IMR-90 (cell line): ENCODE measurements around the gene ACOX3. TPM values are rescaled to one million over a fixed set of nuclear protein-coding genes. Genes with fewer than 3 reads are reported as not detected.

Experiments used
- ATAC-seq: fragments of 200-7000 bp; cut with Tn5 transposase; 2 replicates; pipeline ENCODE4 v1.9.1; 2020; ENCODE audit warnings: low read depth, mild to moderate bottlenecking, moderate library complexity
- BruUV-seq: library from RNA; stranded (reverse); fragments of 400-500 nt; replicated peaks from 2 replicates; lab custom pipeline; 2021; lab: Mats Ljungman, UMichigan
- CTCF ChIA-PET: fragments of 300-600 bp; formaldehyde crosslinking; extraction: SDS; loops from one replicate; lab custom pipeline; 2021; ENCODE audit warnings: antibody characterized with exemption; lab: Yijun Ruan, JAX
- POLR2A ChIA-PET: fragments of 300-600 bp; sonication (Branson Sonifier 250); formaldehyde crosslinking; loops from one replicate; lab custom pipeline; 2022; ENCODE audit warnings: antibody characterized with exemption; ENCODE audit not compliant: unreplicated experiment; lab: Charles Lee
- DNase-seq: peaks from one replicate; pipeline ENCODE4 v3.0.0; 2013
- H2AFZ ChIP-seq: replicated peaks from 2 replicates; pipeline ENCODE3; 2013; ENCODE audit warnings: low read length, mild to moderate bottlenecking; ENCODE audit not compliant: poor library complexity
- H2AK5ac ChIP-seq: 2 replicates; pipeline ENCODE4 v1.6.1; 2013; ENCODE audit warnings: low read depth, low read length, inconsistent platforms
- H2AK9ac ChIP-seq: replicated peaks from 2 replicates; pipeline ENCODE3; 2013; ENCODE audit warnings: mild to moderate bottlenecking, low read depth, low read length, moderate library complexity; ENCODE audit not compliant: poor library complexity
- H2BK120ac ChIP-seq: 2 replicates; pipeline ENCODE4 v1.6.1; 2013; ENCODE audit warnings: low read depth, low read length, inconsistent platforms
- H2BK15ac ChIP-seq: 3 replicates; pipeline ENCODE4 v1.6.1; 2013; ENCODE audit warnings: low read depth, low read length, inconsistent platforms
- H2BK20ac ChIP-seq: 2 replicates; pipeline ENCODE4 v1.6.1; 2013; ENCODE audit warnings: low read depth, mild to moderate bottlenecking, inconsistent platforms, low read length, moderate library complexity
- H2BK5ac ChIP-seq: 2 replicates; pipeline ENCODE4 v1.6.1; 2013; ENCODE audit warnings: mild to moderate bottlenecking, low read depth, low read length, inconsistent platforms; ENCODE audit not compliant: poor library complexity, severe bottlenecking
- H3K14ac ChIP-seq: replicated peaks from 2 replicates; pipeline ENCODE4 v1.6.1; 2013; ENCODE audit warnings: low read depth, low read length, inconsistent platforms
- H3K18ac ChIP-seq: 2 replicates; pipeline ENCODE4 v1.6.1; 2013; ENCODE audit warnings: low read depth, low read length, control low read depth
- H3K23ac ChIP-seq: 2 replicates; pipeline ENCODE4 v1.6.1; 2013; ENCODE audit warnings: low read depth, low read length, inconsistent platforms
- H3K27ac ChIP-seq: 2 replicates; pipeline ENCODE4 v1.5.1; 2013; ENCODE audit warnings: mild to moderate bottlenecking, control low read depth, low read length; ENCODE audit not compliant: insufficient read depth
- H3K27me3 ChIP-seq: 2 replicates; pipeline ENCODE4 v1.6.1; 2013; ENCODE audit warnings: low read length; ENCODE audit not compliant: control insufficient read depth, insufficient read depth
- H3K36me3 ChIP-seq: 2 replicates; pipeline ENCODE4 v1.6.1; 2013; ENCODE audit warnings: low read length, mixed read lengths; ENCODE audit not compliant: control insufficient read depth, insufficient read depth
- H3K4ac ChIP-seq: 2 replicates; pipeline ENCODE4 v1.6.1; 2013; ENCODE audit warnings: low read depth, low read length, inconsistent platforms
- H3K4me1 ChIP-seq: 2 replicates; pipeline ENCODE4 v1.6.1; 2013; ENCODE audit warnings: low read length, mixed read lengths; ENCODE audit not compliant: control insufficient read depth, insufficient read depth
- H3K4me2 ChIP-seq: 2 replicates; pipeline ENCODE4 v1.6.1; 2013; ENCODE audit warnings: low read depth, mild to moderate bottlenecking, control low read depth, low read length, moderate library complexity
- H3K4me3 ChIP-seq: 2 replicates; pipeline ENCODE4 v1.5.1; 2013; ENCODE audit warnings: low read depth, mild to moderate bottlenecking, control low read depth, low read length, moderate library complexity; ENCODE audit not compliant: insufficient read depth
- H3K56ac ChIP-seq: 2 replicates; pipeline ENCODE4 v1.6.1; 2013; ENCODE audit warnings: low read length, inconsistent platforms; ENCODE audit not compliant: insufficient read depth; ENCODE audit errors: extremely low read depth
- H3K79me1 ChIP-seq, 2 experiments: 2 replicates each; pipeline ENCODE4 v1.6.1; 2013; ENCODE audit warnings: low read length in 2 of 2, inconsistent platforms in 1 of 2, low read depth in 1 of 2
- H3K9ac ChIP-seq: 2 replicates; pipeline ENCODE4 v1.6.1; 2013; ENCODE audit warnings: low read depth, low read length, control low read depth
- H3K9me1 ChIP-seq: 2 replicates; pipeline ENCODE4 v1.6.1; 2013; ENCODE audit warnings: low read length, inconsistent platforms; ENCODE audit not compliant: insufficient read depth
- H3K9me3 ChIP-seq: 2 replicates; pipeline ENCODE4 v1.6.1; 2013; ENCODE audit warnings: low read length; ENCODE audit not compliant: control insufficient read depth, insufficient read depth
- H4K20me1 ChIP-seq: 2 replicates; pipeline ENCODE4 v1.6.1; 2013; ENCODE audit warnings: low read length, inconsistent platforms; ENCODE audit not compliant: insufficient read depth
- H4K5ac ChIP-seq: 2 replicates; pipeline ENCODE4 v1.6.1; 2013; ENCODE audit warnings: mild to moderate bottlenecking, low read depth, low read length, control low read depth
- H4K8ac ChIP-seq, 2 experiments: 2 replicates each; pipeline ENCODE4 v1.6.1; 2013; ENCODE audit warnings: low read depth in 2 of 2, low read length in 2 of 2, control low read depth in 1 of 2, inconsistent platforms in 1 of 2
- H4K91ac ChIP-seq: 2 replicates; pipeline ENCODE4 v1.6.1; 2013; ENCODE audit warnings: low read depth, low read length, inconsistent platforms; ENCODE audit not compliant: insufficient read depth
- WGBS, 2 experiments: methylation state at CpG; one replicate each; pipeline versions ENCODE4 v1.1.5 to v1.1.7; 2013; ENCODE audit warnings: missing lambda C conversion rate in 2 of 2; ENCODE audit not compliant: insufficient read length in 1 of 2; ENCODE audit errors: extremely low coverage in 2 of 2; 5-methylcytosine and 5-hydroxymethylcytosine counted together
- dilution Hi-C: fragments of 300-500 bp; cut with HindIII; formaldehyde crosslinking; loops from one replicate; pipeline ENCODE4 v1.14.3; 2018; ENCODE audit warnings: low sequenced_read_pairs; ENCODE audit not compliant: unreplicated experiment
- in situ Hi-C: fragments of 300-500 bp; cut with MboI; formaldehyde crosslinking; loops from 3 replicates; pipeline ENCODE4 v1.14.3; 2019; ENCODE audit warnings: low sequenced_read_pairs, inconsistent platforms, mixed read lengths
- intact Hi-C: fragments of 100-400 bp; cut with micrococcal nuclease; formaldehyde crosslinking; loops from 2 replicates; pipeline ENCODE4 v1.10.0; 2022
- polyA plus RNA-seq, 3 experiments: library from polyadenylated mRNA; depleted of rRNA; stranded (reverse); fragments of >200 nt; gene quantifications; 2 replicates each; pipeline ENCODE4 v1.2.3, GENCODE V29; 2012; ENCODE audit warnings: low replicate concordance in 1 of 3
- total RNA-seq: library from RNA; depleted of rRNA; stranded (reverse); fragments of >200 nt; gene quantifications from 2 replicates; pipeline ENCODE4 v1.2.3, GENCODE V29; 2012
- TF ChIP-seq, protein P1 (sequence below): fragments of 150-350 bp; IDR thresholded peaks from 2 replicates; pipeline ENCODE4 v1.6.1; 2017; ENCODE audit warnings: mild to moderate bottlenecking, antibody characterized with exemption, low read length, low read depth

ACOX3 gene
- total and polyA plus RNA-seq, 2 of the 4 experiments (the other 2 are of a cell fraction): 15.2 to 25.8 TPM

DNA sequence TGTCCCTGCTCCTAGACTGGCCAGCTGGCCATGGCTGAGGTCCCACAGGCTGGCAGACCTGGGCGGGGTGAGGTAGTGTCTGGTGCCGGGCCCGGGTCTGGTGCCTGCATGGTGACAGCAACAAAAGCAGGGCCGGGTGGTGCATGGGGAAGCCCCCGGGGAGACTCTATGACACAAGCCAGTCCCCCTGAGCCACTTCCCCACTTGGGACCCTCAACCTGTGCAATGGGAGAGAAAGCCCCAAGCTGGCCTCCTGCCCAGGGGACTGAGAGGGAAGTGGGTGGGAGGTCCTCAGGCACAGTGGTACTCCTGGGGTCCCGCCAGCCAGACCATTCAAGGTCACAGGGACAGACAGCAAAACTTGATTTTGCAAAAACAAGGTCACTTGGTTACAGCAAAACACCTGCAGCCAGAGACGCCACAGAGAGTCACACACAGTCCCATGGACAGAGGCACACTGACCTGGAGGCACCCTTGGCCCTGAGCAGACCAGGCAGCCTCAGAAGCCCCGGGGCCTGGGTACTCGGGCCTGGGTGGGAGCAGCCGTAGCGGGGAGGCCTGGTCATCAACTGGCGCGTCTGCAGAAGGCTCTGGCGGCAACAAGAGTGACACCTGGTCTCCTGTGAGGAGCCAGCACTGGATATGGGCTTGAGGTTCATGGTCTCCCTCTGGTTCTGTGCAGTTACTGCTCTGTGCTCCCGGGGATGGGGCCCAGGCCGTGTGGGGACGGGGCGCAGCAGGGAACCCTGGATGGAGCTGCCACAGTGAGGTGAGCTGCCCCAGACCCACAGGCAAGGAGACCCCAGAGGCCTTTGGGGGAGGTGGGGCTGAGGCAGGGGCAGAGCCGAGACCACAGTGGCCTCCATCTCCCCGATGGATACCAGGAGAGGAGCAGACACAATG, 110.4 kb downstream of the ACOX3 start:
- ChIA-PET CTCF (no interaction called here), POLR2A (no interaction called here)
- Histone ChIP-seq H3K9me3 (peaks cover 7% of the 10 kb centered on the region), H2BK15ac (no peak overlapping the region), H3K9ac (no peak overlapping the region), H3K9me1 (0 out of 2 replicates have a peak, but pooled peaks cover 3% of the 10 kb centered on the region), H4K20me1 (no peaks in the 10 kb centered on the region; the same call in none of the 2 replicates), H3K27me3 (peaks cover 15% of the 10 kb centered on the region), H2BK20ac (no peak overlapping the region), H3K4me3 (no peak overlapping the region), H2AK9ac (no peak overlapping the region), H3K36me3 (no peaks in the 10 kb centered on the region), H3K14ac (no peak overlapping the region), H2AK5ac (no peak overlapping the region; the same call in 1 of the 2 replicates), H3K18ac (no peak overlapping the region), H3K56ac (no peak overlapping the region), H2BK5ac (no peak overlapping the region), H2AFZ (no peak overlapping the region), H4K8ac (no peak overlapping the region), H3K4ac (no peak overlapping the region), H2BK120ac (no peak overlapping the region), H3K27ac (no peak overlapping the region), H3K4me1 (no peaks in the 10 kb centered on the region; the same call in 1 of the 2 replicates), H3K4me2 (no peak overlapping the region), H4K5ac (no peak overlapping the region), H3K23ac (no peak overlapping the region), H3K79me1 (no peaks in the 10 kb centered on the region), H4K91ac (no peak overlapping the region)
- no peak for DNase-seq
- TF ChIP-seq, protein P1, sequence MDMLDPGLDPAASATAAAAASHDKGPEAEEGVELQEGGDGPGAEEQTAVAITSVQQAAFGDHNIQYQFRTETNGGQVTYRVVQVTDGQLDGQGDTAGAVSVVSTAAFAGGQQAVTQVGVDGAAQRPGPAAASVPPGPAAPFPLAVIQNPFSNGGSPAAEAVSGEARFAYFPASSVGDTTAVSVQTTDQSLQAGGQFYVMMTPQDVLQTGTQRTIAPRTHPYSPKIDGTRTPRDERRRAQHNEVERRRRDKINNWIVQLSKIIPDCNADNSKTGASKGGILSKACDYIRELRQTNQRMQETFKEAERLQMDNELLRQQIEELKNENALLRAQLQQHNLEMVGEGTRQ: no peak
- no peak for ATAC-seq
- intact Hi-C loops: no loop called here
- WGBS, 2 experiments: 95% methylated on average over 9 of the region's 20 CpGs; no CpG with 5 or more reads in 1 of the 2 experiments
- no TSS peak for BruUV-seq
- in situ Hi-C loops: no loop called here
- dilution Hi-C loops: no loop called here
